ENCODE results near the gene CUBN.

GRCh38 chr10:16809074-16809718 lies 320.4 kb downstream of the CUBN start:
- TF ChIP-seq CTCF (IDR thresholded peaks at IDR 0.05) (peak in 5 of 6 experiments; percentile 29 to 47 (median 42)), POLR2A (IDR thresholded peaks at IDR 0.05) (no peak)
